Endothelial cell of umbilical vein (primary cell): ENCODE results near the gene FGF3. TPM values are rescaled to one million over a fixed set of nuclear protein-coding genes. Genes with fewer than 3 reads are reported as not detected.

Source experiments
- BruUV-seq: library from RNA; stranded (reverse); fragments of 400-500 nt; replicated peaks from 2 replicates; lab custom pipeline; 2021; lab: Mats Ljungman, UMichigan
- CTCF ChIA-PET: fragments of 300-600, 350-600 bp; sonication (Branson Sonifier 250); formaldehyde crosslinking; loops from one replicate; lab custom pipeline; 2021; ENCODE audit warnings: antibody characterized with exemption, inconsistent platforms; lab: Charles Lee
- POLR2A ChIA-PET: fragments of 300-600, 350-600 bp; sonication (Branson Sonifier 250); formaldehyde crosslinking; loops from one replicate; lab custom pipeline; 2021; ENCODE audit warnings: antibody characterized with exemption, inconsistent platforms; lab: Charles Lee
- DNase-seq: peaks from one replicate; pipeline ENCODE4 v3.0.0-alpha.2; 2011; ENCODE audit warnings: low read depth, low spot score
- FAIRE-seq: peaks from 2 replicates; lab custom pipeline; 2011; peaks lifted over from hg19 to GRCh38; lab: Jason Lieb, UNC
- H2AFZ ChIP-seq: 2 replicates; pipeline ENCODE4 v1.6.0; 2012; ENCODE audit warnings: low read depth, low read length, control low read depth, inconsistent platforms
- H3K27ac ChIP-seq: 2 replicates; pipeline ENCODE4 v1.5.1; 2011; ENCODE audit warnings: low read depth, mild to moderate bottlenecking, control low read depth, low read length, moderate library complexity; ENCODE audit not compliant: insufficient read depth
- H3K27me3 ChIP-seq, 2 experiments: 2 replicates each; pipeline versions ENCODE4 v1.6.0 to v1.6.1; 2011; ENCODE audit warnings: low read length in 2 of 2, mixed read lengths in 1 of 2; ENCODE audit not compliant: control insufficient read depth in 2 of 2, insufficient read depth in 2 of 2
- H3K36me3 ChIP-seq, 2 experiments: 2 replicates in 1 of 2; 3 replicates in 1 of 2; pipeline ENCODE4 v1.5.1; 2011; ENCODE audit warnings: low read length in 2 of 2, mild to moderate bottlenecking in 1 of 2, moderate library complexity in 1 of 2; ENCODE audit not compliant: control insufficient read depth in 2 of 2, insufficient read depth in 2 of 2; ENCODE audit errors: extremely low read depth in 1 of 2
- H3K4me1 ChIP-seq: 3 replicates; pipeline ENCODE4 v1.5.1; 2011; ENCODE audit warnings: mild to moderate bottlenecking, low read length; ENCODE audit not compliant: control insufficient read depth, insufficient read depth; ENCODE audit errors: extremely low read depth
- H3K4me2 ChIP-seq: 2 replicates; pipeline ENCODE4 v1.6.1; 2011; ENCODE audit warnings: low read length, control low read depth, mixed read lengths; ENCODE audit not compliant: insufficient read depth
- H3K4me3 ChIP-seq, 3 experiments: fragments of 200-600 bp in 1 of 3; sonication (generic), shearing (Covaris generic) in 1 of 3; replicated peaks in 1 of 3; 2 replicates each; pipeline ENCODE4 v1.5.1; 2011 to 2016; ENCODE audit warnings: control low read depth in 3 of 3, low read length in 3 of 3, mild to moderate bottlenecking in 2 of 3, inconsistent platforms in 1 of 3, low read depth in 1 of 3, moderate library complexity in 1 of 3; ENCODE audit not compliant: insufficient read depth in 1 of 3
- H3K79me2 ChIP-seq: 2 replicates; pipeline ENCODE4 v1.6.0; 2012; ENCODE audit warnings: low read length, inconsistent platforms; ENCODE audit not compliant: control insufficient read depth, insufficient read depth
- H3K9ac ChIP-seq: replicated peaks from 2 replicates; pipeline ENCODE3; 2011; ENCODE audit warnings: low read length, control low read depth; ENCODE audit not compliant: insufficient read depth; ENCODE audit errors: extremely low read depth
- H3K9me1 ChIP-seq: replicated peaks from 3 replicates; pipeline ENCODE4 v1.6.0; 2011; ENCODE audit warnings: mild to moderate bottlenecking, low read length; ENCODE audit not compliant: control insufficient read depth, insufficient read depth; ENCODE audit errors: extremely low read depth
- H3K9me3 ChIP-seq: replicated peaks from 2 replicates; pipeline ENCODE4 v1.5.1; 2012; ENCODE audit warnings: low read length, inconsistent platforms; ENCODE audit not compliant: control insufficient read depth, insufficient read depth
- H4K20me1 ChIP-seq: replicated peaks from 2 replicates; pipeline ENCODE3; 2011; ENCODE audit warnings: mild to moderate bottlenecking, low read length; ENCODE audit not compliant: control insufficient read depth, insufficient read depth; ENCODE audit errors: extremely low read depth
- CTCF ChIP-seq, 2 donors: IDR thresholded peaks; 1 replicate in 1 of 2; 2 replicates in 1 of 2; pipeline ENCODE4 v1.5.1; 2011; ENCODE audit warnings: low read length in 2 of 2, mild to moderate bottlenecking in 2 of 2, moderate library complexity in 2 of 2, control low read depth in 1 of 2, inconsistent platforms in 1 of 2, low read depth in 1 of 2; ENCODE audit not compliant: insufficient read depth in 1 of 2; ENCODE audit errors: extremely low read depth in 1 of 2
- EZH2 ChIP-seq: IDR thresholded peaks from 2 replicates; pipeline ENCODE4 v1.6.1; 2012; ENCODE audit warnings: borderline replicate concordance, low read depth, mild to moderate bottlenecking, moderate library complexity, low read length, inconsistent platforms; ENCODE audit not compliant: severe bottlenecking
- FOS ChIP-seq: IDR thresholded peaks from 2 replicates; pipeline ENCODE4 v1.6.1; 2011; ENCODE audit warnings: mild to moderate bottlenecking, low read length, moderate library complexity, borderline replicate concordance; ENCODE audit not compliant: insufficient read depth
- GATA2 ChIP-seq: IDR thresholded peaks from 2 replicates; pipeline ENCODE4 v1.7.0; 2011; ENCODE audit warnings: low read depth, mild to moderate bottlenecking, moderate library complexity, mixed read lengths, low read length; ENCODE audit not compliant: insufficient read length, insufficient read depth
- JUN ChIP-seq: IDR thresholded peaks from 2 replicates; pipeline ENCODE4 v1.6.1; 2011; ENCODE audit warnings: borderline replicate concordance, low read depth; ENCODE audit not compliant: insufficient read length, insufficient read depth
- MAX ChIP-seq: IDR thresholded peaks from 2 replicates; pipeline ENCODE4 v1.6.1; 2011; ENCODE audit not compliant: insufficient read depth, insufficient read length
- MYC ChIP-seq: IDR thresholded peaks from one replicate; pipeline ENCODE4 v1.6.1; 2011; ENCODE audit warnings: mild to moderate bottlenecking, low read depth, low read length
- POLR2A ChIP-seq: IDR thresholded peaks from 2 replicates; pipeline ENCODE4 v1.6.1; 2012; ENCODE audit warnings: low read depth, mild to moderate bottlenecking, control low read depth, low read length
- POLR2AphosphoS5 ChIP-seq: IDR thresholded peaks from 2 replicates; pipeline ENCODE4 v1.6.1; 2012; ENCODE audit warnings: low read depth, mild to moderate bottlenecking, control low read depth, low read length, moderate library complexity; ENCODE audit not compliant: insufficient read depth
- dilution Hi-C: fragments of 300-500 bp; cut with MboI; formaldehyde crosslinking; loops from one replicate; pipeline ENCODE4 v1.15.0; 2019; ENCODE audit warnings: low sequenced_read_pairs; ENCODE audit not compliant: extremely low pct_ligation_motif_present
- intact Hi-C: fragments of 100-400 bp; cut with micrococcal nuclease; formaldehyde crosslinking; loops from one replicate; pipeline ENCODE4 v1.10.0; 2022
- polyA plus RNA-seq, 4 experiments: library from polyadenylated mRNA; depleted of rRNA in 3 of 4; stranded (reverse) in 3 of 4; unstranded in 1 of 4; fragments of >200 nt; gene quantifications; 2 replicates each; pipeline versions ENCODE4 v1.2.1 to v1.2.3, GENCODE V29; 2011 to 2012; ENCODE audit warnings: missing spikeins in 1 of 4
- total RNA-seq: library from RNA; stranded (reverse); gene quantifications from 2 replicates; pipeline ENCODE4 v1.2.3, GENCODE V29; 2021

Gene FGF3
- total and polyA plus RNA-seq, 2 donors (not counting 3 experiments of a cell fraction or from before 2014, with no cell fraction given) = not detected

DNA sequence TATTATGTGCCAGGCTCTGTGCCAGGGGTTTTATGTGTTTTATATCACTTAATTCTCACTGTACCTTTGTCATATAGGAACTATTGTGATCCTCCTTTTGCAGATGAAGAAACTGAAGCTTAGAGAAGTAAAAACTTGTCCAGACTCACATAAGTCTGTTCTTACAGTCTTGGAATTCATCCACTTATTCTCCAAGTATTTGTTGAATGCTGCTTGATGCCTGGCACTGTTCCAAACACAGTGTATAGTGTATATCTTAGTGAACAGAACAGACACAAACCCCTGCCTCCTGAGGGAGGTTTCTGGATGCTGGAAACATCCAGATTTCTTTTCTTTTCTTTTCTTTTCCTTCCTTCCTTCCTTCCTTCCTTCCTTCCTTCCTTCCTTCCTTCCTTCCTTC, 29.0 kb upstream of the FGF3 start:
- peaks cover 0 to 4% of the 10 kb centered on the region in 2 experiments for H3K27me3 ChIP-seq
- no peak overlapping the region for H2AFZ ChIP-seq
- H4K20me1 ChIP-seq = no peaks in the 10 kb centered on the region
- intact Hi-C loops = loop anchor here (2.0 kb wide), 1 partner anchor 63 kb away; no protein-coding TSS in a partner anchor
- no peak for TF ChIP-seq POLR2A
- no peak for TF ChIP-seq JUN
- no peak for TF ChIP-seq POLR2AphosphoS5
- FAIRE-seq = no peak
- H3K4me3 ChIP-seq = no peak overlapping the region
- dilution Hi-C loops = no loop called here
- no peaks in the 10 kb centered on the region for H3K79me2 ChIP-seq
- CTCF ChIA-PET = no interaction called here
- no peaks in the 10 kb centered on the region for H3K36me3 ChIP-seq
- no peaks in the 10 kb centered on the region for H3K9me3 ChIP-seq
- H3K4me1 ChIP-seq = no peaks in the 10 kb centered on the region
- no TSS peak for BruUV-seq
- H3K9ac ChIP-seq = no peak overlapping the region
- no peak overlapping the region for H3K4me2 ChIP-seq
- H3K9me1 ChIP-seq = no peaks in the 10 kb centered on the region
- H3K27ac ChIP-seq = no peak overlapping the region
- POLR2A ChIA-PET = no interaction called here
- DNase-seq = no peak

DNA sequence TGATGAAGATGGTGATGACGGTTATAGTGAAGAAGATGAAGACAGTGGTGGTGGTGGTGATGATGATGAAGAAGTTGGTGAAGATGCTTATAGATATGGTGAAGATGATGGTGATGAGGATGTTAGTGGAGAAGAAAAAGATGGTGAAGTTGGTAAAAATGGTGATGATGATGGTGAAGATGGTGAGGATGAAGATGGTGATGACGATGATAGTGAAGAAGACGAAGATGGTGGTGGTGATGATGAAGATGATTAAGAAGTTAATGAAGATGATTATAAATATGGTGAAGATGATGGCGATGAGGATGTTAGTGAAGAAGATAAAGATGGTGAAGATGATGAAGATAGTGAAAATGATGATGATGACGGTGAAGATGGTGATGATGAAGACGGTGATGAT, 25.2 kb upstream of the FGF3 start:
- no peak overlapping the region for H3K27ac ChIP-seq
- CTCF ChIA-PET = no interaction called here
- H3K4me1 ChIP-seq = no peaks in the 10 kb centered on the region
- no peak overlapping the region for H2AFZ ChIP-seq
- H3K4me2 ChIP-seq = no peak overlapping the region
- no peaks in the 10 kb centered on the region for H3K79me2 ChIP-seq
- intact Hi-C loops (loop anchor here (5.0 kb wide), 1 partner anchor 142 kb away; the partner anchor contains the start of gene FGF19), dilution Hi-C loops (no loop called here)
- DNase-seq (no peak), FAIRE-seq (no peak)
- no peaks in the 10 kb centered on the region for H4K20me1 ChIP-seq
- TF ChIP-seq GATA2 (no peak), EZH2 (no peak), POLR2A (no peak), MAX (no peak), POLR2AphosphoS5 (no peak), JUN (no peak), CTCF (IDR thresholded peaks at IDR 0.05; ENCODE audit: extremely low read depth in 1 of 2, insufficient read depth in 1 of 2, low read depth in 1 of 2, low read length in 2 of 2) (no peak), MYC (no peak), FOS (no peak)
- H3K36me3 ChIP-seq = no peaks in the 10 kb centered on the region
- H3K9me3 ChIP-seq = no peaks in the 10 kb centered on the region
- no peak overlapping the region for H3K9ac ChIP-seq
- POLR2A ChIA-PET = interaction anchor here (1.0 kb wide), 1 partner anchor 20 kb away, joined by 4 read pairs; no protein-coding TSS in a partner anchor
- no peaks in the 10 kb centered on the region for H3K27me3 ChIP-seq
- BruUV-seq = no TSS peak
- no peak overlapping the region for H3K4me3 ChIP-seq
- no peaks in the 10 kb centered on the region for H3K9me1 ChIP-seq
